ENCODE data around the gene AVPR1A.
"Not testable (repeated sequence)": the region's sequence is repeated elsewhere in the genome, so short reads cannot be mapped to it uniquely, and the experiment has no call there.

AVPR1A gene

DNA sequence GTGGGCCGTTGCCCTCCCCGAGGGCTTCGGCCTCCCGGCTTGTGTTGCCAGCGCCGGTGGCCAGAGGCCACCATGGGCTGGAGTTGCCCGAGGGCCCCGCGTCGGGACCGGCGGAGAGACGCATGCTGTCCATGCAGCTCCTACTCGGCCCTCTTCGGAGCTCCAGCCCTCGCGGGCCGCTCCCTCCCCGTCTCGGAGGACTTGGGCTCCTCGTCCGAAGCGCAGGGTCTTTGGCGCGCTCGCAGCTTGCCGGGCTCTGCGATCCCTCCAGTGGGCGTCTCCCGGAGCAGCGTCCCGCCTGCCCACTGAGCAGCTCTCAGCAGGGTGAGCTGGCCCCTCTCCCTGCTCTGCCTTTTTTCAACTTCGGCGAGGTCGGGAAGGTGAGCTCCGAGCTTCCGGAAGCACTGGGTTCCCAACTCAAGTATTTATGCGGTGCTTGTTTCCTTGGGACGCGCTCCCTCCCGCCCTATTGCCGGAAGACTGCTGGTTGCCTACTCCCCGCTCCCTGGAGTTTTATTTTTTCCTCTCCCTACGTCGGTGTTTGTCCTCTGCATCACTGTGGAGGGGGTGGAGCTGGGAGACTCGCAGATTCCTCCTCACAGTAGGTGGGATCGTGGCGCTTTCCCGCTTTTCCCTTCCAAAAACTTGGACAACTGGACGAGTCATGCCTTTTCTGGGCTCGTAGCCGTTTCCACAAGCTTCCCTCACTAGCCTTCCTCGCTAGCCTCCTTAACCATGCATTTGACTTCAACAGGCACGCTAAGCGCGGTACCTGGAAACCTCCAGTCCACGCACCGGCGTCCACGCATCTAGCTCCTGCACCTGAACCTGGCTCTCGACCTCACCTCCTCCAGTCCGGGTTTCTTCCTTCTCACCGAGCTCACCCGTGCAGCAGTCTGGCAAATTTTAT, at the start of gene AVPR1A:
AVPR1A (minus strand) TSS at position 489 of the 910 bp plus-strand sequence; CDS start at position 124, 365 bp downstream.
- no peak for DNase-seq

DNA sequence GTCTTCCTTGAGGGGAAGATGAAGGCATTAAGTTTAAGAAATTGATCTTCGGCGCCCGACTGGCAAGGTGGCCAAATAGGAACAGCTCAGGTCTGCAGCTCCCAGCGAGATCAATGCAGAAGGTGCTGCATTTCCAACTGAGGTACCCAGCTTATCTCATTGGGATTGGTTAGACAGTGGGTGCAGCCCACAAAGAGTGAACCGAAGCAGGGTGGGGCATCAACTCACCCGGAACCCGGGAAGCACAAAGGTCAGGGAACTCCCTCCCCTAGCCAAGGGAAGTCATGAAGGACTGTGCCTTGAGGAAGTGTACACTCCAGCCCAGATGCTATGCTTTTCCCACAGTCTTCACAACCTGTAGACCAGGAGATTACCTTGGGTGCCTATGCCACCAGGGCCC, 45.2 kb upstream of the AVPR1A start:
- no peak for DNase-seq

GRCh38 chr12:63179224-63179623, 28.2 kb upstream of the AVPR1A start:
- DNase-seq, result no peak

DNA sequence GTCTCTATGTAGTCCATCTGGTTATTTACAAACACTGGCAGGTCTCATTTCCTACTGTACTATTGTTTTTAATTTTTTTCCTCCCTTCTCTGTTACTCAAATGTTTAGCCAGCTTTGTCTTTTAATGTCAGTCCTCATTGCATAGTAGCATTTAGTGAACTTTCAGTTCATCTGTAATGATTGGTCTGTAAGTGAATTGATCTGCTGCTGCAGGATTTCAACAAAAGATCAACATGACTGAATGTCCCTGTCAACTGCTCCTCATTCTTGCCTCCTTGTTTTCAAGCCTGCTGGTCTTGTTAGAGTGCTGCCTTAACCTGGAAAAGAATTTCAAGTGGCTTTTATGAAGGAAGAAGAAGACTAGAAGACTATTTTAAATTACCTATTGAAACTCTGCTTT, 19.3 kb upstream of the AVPR1A start:
- no peak for DNase-seq

DNA sequence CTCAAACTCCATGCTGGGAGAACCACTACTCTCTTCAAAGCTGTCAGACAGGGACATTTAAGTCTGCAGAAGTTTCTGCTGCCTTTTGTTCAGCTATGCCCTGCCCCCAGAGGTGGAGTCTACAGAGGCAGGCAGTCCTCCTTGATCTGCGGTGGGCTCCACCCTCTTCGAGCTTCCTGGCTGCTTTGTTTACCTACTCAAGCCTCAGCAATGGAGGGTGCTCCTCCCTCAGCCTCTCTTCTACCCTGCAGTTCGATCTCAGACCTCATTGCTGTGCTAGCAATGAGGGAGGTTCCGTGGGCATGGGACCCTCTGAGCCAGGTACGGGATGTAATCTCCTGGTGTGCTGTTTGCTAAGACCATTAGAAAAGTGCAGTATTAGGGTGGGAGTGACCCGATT, 16.7 kb upstream of the AVPR1A start:
- DNase-seq, result not testable (repeated sequence)

GRCh38 chr12:63164911-63165310, 13.9 kb upstream of the AVPR1A start:
- no peak for DNase-seq

GRCh38 chr12:63163541-63163940, 12.5 kb upstream of the AVPR1A start:
- DNase-seq, result no peak

DNA sequence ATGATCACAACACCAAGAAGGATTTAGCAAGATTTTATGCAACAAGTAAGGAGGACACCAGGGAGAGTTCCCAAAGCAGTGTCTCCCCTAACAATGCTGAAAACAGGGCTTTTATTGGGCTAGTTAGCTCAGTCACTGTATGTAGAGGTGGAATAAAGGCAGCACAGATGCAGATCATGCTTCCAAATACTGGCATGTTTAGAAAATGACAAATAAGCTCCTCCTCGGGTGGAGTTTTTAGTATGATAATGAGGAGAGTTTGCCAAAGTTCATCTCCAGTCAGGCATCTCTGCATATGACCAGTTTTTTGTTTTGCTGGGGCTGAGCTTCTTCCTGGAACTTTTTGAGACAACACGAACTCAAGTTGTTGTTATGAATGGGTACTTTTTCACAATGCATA, 4.4 kb upstream of the AVPR1A start:
- no peak for DNase-seq

DNA sequence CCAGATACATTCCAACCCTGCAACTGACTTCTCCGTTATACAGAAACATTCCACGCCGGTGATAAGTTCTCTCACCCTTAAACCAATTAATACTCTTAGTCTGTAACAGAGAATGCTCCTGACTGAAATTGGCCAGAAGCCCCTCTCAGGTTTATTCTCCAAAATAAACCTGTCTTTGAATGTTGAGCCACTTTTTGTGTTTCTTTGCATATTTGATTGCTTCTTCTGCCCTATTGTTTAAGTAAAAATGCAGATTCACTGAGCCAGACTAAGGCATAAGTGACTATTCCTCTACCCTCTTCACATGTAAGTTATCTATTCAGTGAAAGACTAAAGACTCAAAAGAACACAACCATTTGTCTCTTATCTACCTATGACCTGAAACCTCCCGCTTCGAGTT, 3.6 kb upstream of the AVPR1A start:
- DNase-seq, result no peak

GRCh38 chr12:63152321-63152700, 1.3 kb upstream of the AVPR1A start:
- no peak for DNase-seq

DNA sequence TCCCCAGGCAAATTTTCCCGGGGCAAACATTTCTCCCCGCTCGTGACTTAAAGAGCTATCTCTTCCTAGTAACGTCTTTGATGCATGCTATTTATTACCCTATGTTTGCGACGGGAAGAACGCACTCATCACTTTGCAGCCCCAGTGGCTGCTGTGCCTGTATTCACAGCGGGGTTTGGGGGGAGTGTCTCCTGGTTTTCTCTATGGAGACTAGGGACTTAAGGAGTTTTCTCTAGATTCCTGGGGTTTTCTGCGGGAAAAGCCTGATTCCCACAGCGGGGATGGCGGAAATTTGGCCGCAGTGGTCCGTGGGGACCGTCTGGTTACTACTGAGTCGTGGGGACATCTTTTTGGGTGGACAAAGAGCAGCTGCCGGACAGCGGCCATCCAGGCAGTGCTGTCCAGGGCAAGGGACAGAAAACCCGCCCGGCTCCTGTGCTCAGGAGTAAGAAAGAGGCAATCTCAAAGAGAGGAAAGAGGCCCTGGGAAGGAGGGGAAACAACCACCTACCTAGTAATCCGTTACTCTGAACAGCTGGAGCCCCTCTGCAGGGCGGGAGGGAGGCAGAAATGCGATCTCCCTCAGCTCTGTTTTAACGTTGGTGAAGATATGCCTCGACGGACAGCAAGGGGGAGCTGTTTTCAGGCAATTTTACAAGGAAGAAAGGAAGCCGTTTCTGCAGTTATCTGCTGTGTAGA, 771 bp upstream of the AVPR1A start:
- peak; percentile 42 for DNase-seq

- no peak for DNase-seq
Observed at GRCh38 chr12:63149909-63150712, 890 bp downstream of the AVPR1A start.

- DNase-seq, result no peak
Observed at GRCh38 chr12:63144556-63144955, 6.4 kb downstream of the AVPR1A start.

GRCh38 chr12:63138488-63138887, 12.5 kb downstream of the AVPR1A start:
- DNase-seq, result no peak

- DNase-seq, result no peak
Observed at GRCh38 chr12:63133981-63134380, 17.0 kb downstream of the AVPR1A start.

GRCh38 chr12:63132201-63132600, 18.8 kb downstream of the AVPR1A start:
- DNase-seq, result no peak

DNA sequence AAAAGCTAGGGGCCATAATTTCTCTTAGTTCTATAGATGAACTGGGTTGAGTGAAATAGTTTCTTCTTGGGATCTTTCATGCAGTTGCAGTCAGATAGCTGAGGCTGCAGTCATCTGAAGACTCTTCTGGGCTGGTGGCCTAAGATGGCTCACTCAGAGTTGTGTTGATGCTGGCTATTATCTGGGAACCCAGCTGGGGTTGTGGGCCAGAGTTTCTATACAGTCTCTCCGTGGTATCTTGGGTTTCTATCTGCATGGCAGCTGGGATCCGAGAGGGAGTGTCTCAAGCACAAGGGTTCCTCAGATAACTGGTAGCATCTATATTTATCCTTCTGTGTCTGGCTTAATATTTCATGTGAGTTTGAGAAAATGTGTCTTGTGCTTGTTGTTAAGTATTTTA, 21.1 kb downstream of the AVPR1A start:
- no peak for DNase-seq

GRCh38 chr12:63124778-63125177, 26.2 kb downstream of the AVPR1A start:
- DNase-seq, result no peak

DNA sequence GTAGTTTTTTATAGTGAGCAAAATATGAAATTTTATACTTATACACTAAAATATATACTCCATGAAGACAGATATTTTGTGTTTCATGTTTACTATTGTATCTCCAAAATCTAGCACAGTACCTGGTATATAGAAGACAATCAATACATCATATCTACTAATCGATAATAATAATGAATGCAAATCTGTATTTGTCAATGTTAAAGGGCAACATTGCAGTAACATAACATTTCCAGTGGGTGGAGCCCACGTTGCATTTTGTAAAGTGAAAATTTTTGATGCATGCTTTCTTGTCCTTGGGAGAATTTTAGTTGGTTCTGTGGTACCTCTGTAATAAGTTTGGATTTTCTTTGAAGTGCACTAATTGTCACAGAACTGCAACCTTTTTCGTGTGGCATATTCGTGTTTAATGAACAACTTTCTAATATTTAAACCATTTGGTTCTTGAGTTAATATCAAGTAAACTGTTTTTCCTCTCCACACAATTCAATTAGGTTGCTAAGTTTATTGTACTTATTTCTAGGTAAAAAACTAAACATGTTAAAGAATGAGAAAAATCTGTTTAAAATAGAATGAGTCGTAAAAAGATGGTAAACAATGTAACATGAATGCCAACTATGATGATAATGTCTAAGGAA, 47.4 kb downstream of the AVPR1A start:
- DNase-seq, result no peak

- DNase-seq, result no peak
Observed at GRCh38 chr12:63101920-63102319, 49.1 kb downstream of the AVPR1A start.

GRCh38 chr12:63098851-63099250, 52.1 kb downstream of the AVPR1A start:
- DNase-seq, result peak; percentile 19

GRCh38 chr12:63095369-63095980, 55.5 kb downstream of the AVPR1A start:
- no peak for DNase-seq
